HCT116 (cell line): ENCODE data around the gene VDAC1. TPM values are rescaled to one million over a fixed set of nuclear protein-coding genes. Genes with fewer than 3 reads are reported as not detected.

ENCODE experiments used
- ATAC-seq: fragments of 200-7000 bp; cut with Tn5 transposase; 2 replicates; pipeline ENCODE4 v1.9.1; 2020; ENCODE audit warnings: mild to moderate bottlenecking, moderate library complexity
- BruUV-seq: library from RNA; stranded (reverse); fragments of 400-500 nt; replicated peaks from 2 replicates; lab custom pipeline; 2021; lab: Mats Ljungman, UMichigan
- CTCF ChIA-PET: fragments of 300-600 bp; sonication (Branson Sonifier 250); formaldehyde crosslinking; loops from one replicate; lab custom pipeline; 2021; ENCODE audit warnings: antibody characterized with exemption; lab: Charles Lee
- POLR2A ChIA-PET: fragments of 300-600, 350-600 bp; sonication (Branson Sonifier 250); formaldehyde crosslinking; loops from one replicate; lab custom pipeline; 2021; ENCODE audit warnings: antibody characterized with exemption; lab: Charles Lee
- RAD21 ChIA-PET, 2 experiments: fragments of 300-600 bp; sonication (Branson Sonifier 250); formaldehyde crosslinking; loops; one replicate each; lab custom pipeline; 2023; ENCODE audit warnings: low total read pairs in 2 of 2; ENCODE audit not compliant: uncharacterized antibody in 2 of 2, unreplicated experiment in 2 of 2, low non-redundant PET in 1 of 2; lab: Charles Lee
- DNase-seq: peaks from one replicate; pipeline ENCODE4 v3.0.0-alpha.2; 2010; ENCODE audit warnings: low read depth, low spot score
- H2AFZ ChIP-seq: fragments of 200-600 bp; shearing (Covaris generic), sonication (generic); 2 replicates; pipeline ENCODE4 v1.6.1; 2017; ENCODE audit warnings: low read depth, mixed run types, mixed read lengths, antibody characterized with exemption, low read length; ENCODE audit not compliant: poor library complexity, severe bottlenecking
- H3K27ac ChIP-seq: 2 replicates; pipeline ENCODE4 v1.5.1; 2012; ENCODE audit warnings: low read depth, low read length
- H3K27me3 ChIP-seq: fragments of 200-600 bp; sonication (generic); 2 replicates; pipeline ENCODE4 v1.6.1; 2016; ENCODE audit warnings: mixed run types, low read length, mixed read lengths; ENCODE audit not compliant: insufficient read depth
- H3K36me3 ChIP-seq, 2 experiments: fragments of 200-500 bp in 1 of 2; fragments of 200-600 bp in 1 of 2; sonication (Bioruptor generic) in 1 of 2; sonication (generic) in 1 of 2; 2 replicates each; pipeline versions ENCODE4 v1.5.1 to v1.6.1; 2014 to 2016; ENCODE audit warnings: low read length in 2 of 2, inconsistent platforms in 1 of 2, mixed read lengths in 1 of 2, mixed run types in 1 of 2; ENCODE audit not compliant: insufficient read depth in 2 of 2, control insufficient read depth in 1 of 2
- H3K4me1 ChIP-seq, 2 experiments: fragments of 200-600 bp in 1 of 2; sonication (generic) in 1 of 2; 2 replicates each; pipeline versions ENCODE4 v1.5.1 to v1.6.1; 2012 to 2017; ENCODE audit warnings: low read length in 2 of 2, inconsistent platforms in 1 of 2, mild to moderate bottlenecking in 1 of 2, mixed read lengths in 1 of 2, mixed run types in 1 of 2, moderate library complexity in 1 of 2; ENCODE audit not compliant: insufficient read depth in 2 of 2, control insufficient read depth in 1 of 2
- H3K4me2 ChIP-seq: fragments of 200-600 bp; sonication (generic); 2 replicates; pipeline ENCODE4 v1.6.1; 2017; ENCODE audit warnings: mixed run types, low read length, mixed read lengths
- H3K4me3 ChIP-seq, 2 experiments: fragments of 200-600 bp in 1 of 2; sonication (generic) in 1 of 2; replicated peaks in 1 of 2; 2 replicates each; pipeline ENCODE4 v1.5.1; 2011 to 2016; ENCODE audit warnings: low read length in 2 of 2, control low read depth in 1 of 2, low read depth in 1 of 2, mild to moderate bottlenecking in 1 of 2, mixed read lengths in 1 of 2, mixed run types in 1 of 2
- H3K79me2 ChIP-seq: fragments of 200-600 bp; sonication (generic); 2 replicates; pipeline ENCODE4 v1.6.1; 2017; ENCODE audit warnings: mild to moderate bottlenecking, mixed run types, low read length, moderate library complexity, mixed read lengths; ENCODE audit not compliant: insufficient read depth
- H3K9ac ChIP-seq: fragments of 200-600 bp; sonication (generic); 2 replicates; pipeline ENCODE4 v1.6.1; 2016; ENCODE audit warnings: low read length, mixed read lengths
- H3K9me2 ChIP-seq: fragments of 200-600 bp; sonication (generic), shearing (Covaris generic); 2 replicates; pipeline ENCODE4 v1.6.1; 2017; ENCODE audit warnings: mixed run types, mild to moderate bottlenecking, moderate library complexity; ENCODE audit not compliant: insufficient read depth
- H3K9me3 ChIP-seq, 2 experiments: fragments of 200-500 bp in 1 of 2; fragments of 200-600 bp in 1 of 2; sonication (Bioruptor generic) in 1 of 2; sonication (generic) in 1 of 2; 2 replicates each; pipeline ENCODE4 v1.6.1; 2014 to 2017; ENCODE audit warnings: low read length in 2 of 2, mixed read lengths in 2 of 2, inconsistent platforms in 1 of 2, low read depth in 1 of 2, mild to moderate bottlenecking in 1 of 2, mixed run types in 1 of 2, moderate library complexity in 1 of 2; ENCODE audit not compliant: control insufficient read depth in 1 of 2, insufficient read depth in 1 of 2
- H4K20me1 ChIP-seq: fragments of 200-600 bp; sonication (generic), shearing (Covaris generic); 2 replicates; pipeline ENCODE4 v1.6.1; 2017; ENCODE audit warnings: mixed run types, mild to moderate bottlenecking, moderate library complexity; ENCODE audit not compliant: insufficient read depth
- ATF3 ChIP-seq: IDR thresholded peaks from 2 replicates; pipeline ENCODE4 v1.6.1; 2012
- CEBPB ChIP-seq: IDR thresholded peaks from 2 replicates; pipeline ENCODE4 v1.6.1; 2012; ENCODE audit warnings: low read depth
- ELF1 ChIP-seq: IDR thresholded peaks from 2 replicates; pipeline ENCODE4 v1.6.1; 2012; ENCODE audit warnings: low read depth, borderline replicate concordance
- EZH2phosphoT487 ChIP-seq: fragments of 200-600 bp; IDR thresholded peaks from 2 replicates; pipeline ENCODE4 v1.6.1; 2018; ENCODE audit warnings: antibody characterized with exemption, borderline replicate concordance
- REST ChIP-seq: IDR thresholded peaks from 2 replicates; pipeline ENCODE4 v1.6.1; 2012; ENCODE audit warnings: low read depth
- SRF ChIP-seq: IDR thresholded peaks from 2 replicates; pipeline ENCODE4 v1.6.1; 2012; ENCODE audit warnings: low read depth
- intact Hi-C: fragments of 100-400 bp; cut with micrococcal nuclease; formaldehyde crosslinking; loops from 2 replicates; pipeline ENCODE4 v1.10.0; 2022
- total RNA-seq: library from RNA; stranded (reverse); gene quantifications from one replicate; pipeline ENCODE4 v1.2.1, GENCODE V29; 2021; ENCODE audit not compliant: unreplicated experiment
- TF ChIP-seq, protein P1 (sequence below), 3 experiments: fragments of 200-600 bp in 1 of 3; sonication (generic) in 1 of 3; IDR thresholded peaks in 2 of 3; conservative IDR thresholded peaks in 1 of 3; 2 replicates each; pipeline ENCODE4 v1.5.1; 2012 to 2017; ENCODE audit warnings: low read depth in 2 of 3, low read length in 2 of 3, antibody characterized with exemption in 1 of 3, borderline replicate concordance in 1 of 3, control low read depth in 1 of 3, mild to moderate bottlenecking in 1 of 3, mixed read lengths in 1 of 3, mixed run types in 1 of 3, moderate library complexity in 1 of 3; ENCODE audit not compliant: insufficient read depth in 1 of 3
- TF ChIP-seq, protein P2 (sequence below): IDR thresholded peaks from 2 replicates; pipeline ENCODE4 v1.6.1; 2011; ENCODE audit warnings: mild to moderate bottlenecking, low read length, moderate library complexity; ENCODE audit not compliant: insufficient replicate concordance; ENCODE audit errors: extremely low read depth

VDAC1 gene
- total RNA-seq, 1 experiment from 2014 or later = 269 TPM

DNA sequence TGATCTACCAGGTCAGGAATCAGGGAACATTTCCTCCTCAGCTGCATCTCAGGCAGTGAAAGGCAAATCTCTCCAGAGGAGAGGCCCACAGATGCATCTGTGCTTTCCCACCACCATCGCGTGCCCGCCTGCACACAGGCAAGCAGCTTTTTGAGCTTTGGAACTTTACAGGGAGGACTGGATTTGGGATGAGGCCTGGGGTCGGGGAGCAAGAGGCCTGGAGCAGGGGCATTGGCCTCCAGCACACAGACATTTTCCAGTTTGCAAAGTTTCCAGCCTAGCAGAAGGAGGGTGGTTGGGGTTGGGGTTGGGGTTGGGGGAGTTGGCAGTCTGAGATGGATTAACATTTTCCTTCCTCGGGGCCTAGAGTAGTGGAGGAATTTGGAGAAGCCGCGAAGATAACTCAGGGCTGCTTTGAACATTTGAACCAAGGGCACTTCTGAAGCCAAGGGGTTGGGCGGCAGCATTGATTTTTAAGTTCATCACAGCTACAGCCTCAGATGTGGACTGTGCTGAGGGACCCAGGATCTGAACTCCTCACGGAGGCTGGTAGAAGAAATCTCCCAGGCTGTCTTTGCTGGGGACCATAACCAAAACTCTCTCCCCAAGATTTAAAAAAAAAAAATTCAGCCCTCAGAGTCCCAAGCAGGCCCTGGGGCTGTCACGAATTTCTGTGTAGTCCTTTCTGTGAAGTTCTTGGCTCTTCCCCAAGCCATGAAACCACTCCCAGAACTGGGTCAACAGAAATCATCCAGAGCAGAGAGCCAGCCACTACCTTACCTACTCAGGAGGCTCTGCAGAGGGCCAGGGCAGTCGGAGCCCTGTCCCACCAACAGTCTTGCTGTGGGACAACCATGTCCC lies 61.9 kb downstream of the VDAC1 start:
- Histone ChIP-seq H3K4me3 (no peak overlapping the region), H3K9ac (no peak overlapping the region), H2AFZ (no peak overlapping the region), H3K36me3 (no peaks in the 10 kb centered on the region), H3K9me2 (no peaks in the 10 kb centered on the region), H3K4me1 (no peaks in the 10 kb centered on the region), H3K27me3 (no peaks in the 10 kb centered on the region), H3K27ac (no peak overlapping the region), H3K79me2 (no peaks in the 10 kb centered on the region), H3K9me3 (no peaks in the 10 kb centered on the region), H4K20me1 (no peaks in the 10 kb centered on the region), H3K4me2 (no peak overlapping the region)
- DNase-seq (no peak), ATAC-seq (no peak)
- no TSS peak for BruUV-seq
- no peak for TF ChIP-seq EZH2phosphoT487
- CTCF ChIA-PET = no interaction called here
- intact Hi-C loops = loop anchor here (5.0 kb wide), 1 partner anchor 521 kb away; no protein-coding TSS in a partner anchor
- POLR2A ChIA-PET = no interaction called here
- RAD21 ChIA-PET = no interaction called here

DNA sequence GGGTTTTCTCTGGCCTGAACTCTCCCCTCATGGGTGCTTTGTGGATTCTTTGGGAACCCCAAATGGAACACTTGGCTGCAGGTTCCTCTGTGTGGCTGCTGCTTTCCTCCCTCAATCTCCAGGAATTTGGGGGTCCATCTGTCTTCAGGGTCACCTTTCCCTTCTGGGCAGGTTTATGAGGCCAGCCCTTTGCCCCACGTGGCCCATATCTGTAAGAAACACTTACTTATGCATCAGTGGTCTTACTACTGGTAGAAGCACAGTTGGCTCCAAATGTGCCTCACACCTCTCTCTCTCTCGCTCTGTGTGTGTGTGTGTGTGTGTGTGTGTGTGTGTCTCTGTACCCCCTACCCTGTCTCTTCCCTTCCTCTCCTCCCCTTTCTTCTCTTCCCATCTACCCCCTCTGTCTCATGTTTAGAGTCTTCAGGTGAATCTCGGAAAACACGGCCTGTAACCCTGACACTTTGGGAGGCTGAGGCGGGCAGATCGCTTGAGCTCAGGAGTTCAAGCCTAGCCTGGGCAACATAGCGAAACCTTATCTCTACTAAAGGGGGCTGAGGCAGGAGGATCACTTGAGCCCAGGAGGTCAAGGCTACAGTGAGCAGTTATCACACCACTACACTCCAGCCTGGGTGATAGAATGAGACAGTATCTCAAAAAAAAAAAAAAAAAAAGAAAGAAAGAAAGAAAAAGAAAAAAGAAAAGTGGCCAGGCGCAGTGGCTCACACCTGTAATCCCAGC lies 63.1 kb downstream of the VDAC1 start:
- RAD21 ChIA-PET = no interaction called here
- no TSS peak for BruUV-seq
- TF ChIP-seq, protein P1, sequence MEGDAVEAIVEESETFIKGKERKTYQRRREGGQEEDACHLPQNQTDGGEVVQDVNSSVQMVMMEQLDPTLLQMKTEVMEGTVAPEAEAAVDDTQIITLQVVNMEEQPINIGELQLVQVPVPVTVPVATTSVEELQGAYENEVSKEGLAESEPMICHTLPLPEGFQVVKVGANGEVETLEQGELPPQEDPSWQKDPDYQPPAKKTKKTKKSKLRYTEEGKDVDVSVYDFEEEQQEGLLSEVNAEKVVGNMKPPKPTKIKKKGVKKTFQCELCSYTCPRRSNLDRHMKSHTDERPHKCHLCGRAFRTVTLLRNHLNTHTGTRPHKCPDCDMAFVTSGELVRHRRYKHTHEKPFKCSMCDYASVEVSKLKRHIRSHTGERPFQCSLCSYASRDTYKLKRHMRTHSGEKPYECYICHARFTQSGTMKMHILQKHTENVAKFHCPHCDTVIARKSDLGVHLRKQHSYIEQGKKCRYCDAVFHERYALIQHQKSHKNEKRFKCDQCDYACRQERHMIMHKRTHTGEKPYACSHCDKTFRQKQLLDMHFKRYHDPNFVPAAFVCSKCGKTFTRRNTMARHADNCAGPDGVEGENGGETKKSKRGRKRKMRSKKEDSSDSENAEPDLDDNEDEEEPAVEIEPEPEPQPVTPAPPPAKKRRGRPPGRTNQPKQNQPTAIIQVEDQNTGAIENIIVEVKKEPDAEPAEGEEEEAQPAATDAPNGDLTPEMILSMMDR (IDR thresholded peaks at IDR 0.05 in 2 of 3, conservative IDR thresholded peaks at IDR 0.05 in 1 of 3; ENCODE audit: borderline replicate concordance in 1 of 3, insufficient read depth in 1 of 3, low read depth in 2 of 3, low read length in 2 of 3) = no peak
- no peak for TF ChIP-seq ELF1
- TF ChIP-seq, protein P2, sequence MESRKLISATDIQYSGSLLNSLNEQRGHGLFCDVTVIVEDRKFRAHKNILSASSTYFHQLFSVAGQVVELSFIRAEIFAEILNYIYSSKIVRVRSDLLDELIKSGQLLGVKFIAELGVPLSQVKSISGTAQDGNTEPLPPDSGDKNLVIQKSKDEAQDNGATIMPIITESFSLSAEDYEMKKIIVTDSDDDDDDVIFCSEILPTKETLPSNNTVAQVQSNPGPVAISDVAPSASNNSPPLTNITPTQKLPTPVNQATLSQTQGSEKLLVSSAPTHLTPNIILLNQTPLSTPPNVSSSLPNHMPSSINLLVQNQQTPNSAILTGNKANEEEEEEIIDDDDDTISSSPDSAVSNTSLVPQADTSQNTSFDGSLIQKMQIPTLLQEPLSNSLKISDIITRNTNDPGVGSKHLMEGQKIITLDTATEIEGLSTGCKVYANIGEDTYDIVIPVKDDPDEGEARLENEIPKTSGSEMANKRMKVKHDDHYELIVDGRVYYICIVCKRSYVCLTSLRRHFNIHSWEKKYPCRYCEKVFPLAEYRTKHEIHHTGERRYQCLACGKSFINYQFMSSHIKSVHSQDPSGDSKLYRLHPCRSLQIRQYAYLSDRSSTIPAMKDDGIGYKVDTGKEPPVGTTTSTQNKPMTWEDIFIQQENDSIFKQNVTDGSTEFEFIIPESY = no peak
- TF ChIP-seq REST = no peak
- TF ChIP-seq SRF = no peak
- TF ChIP-seq ATF3 = no peak
- TF ChIP-seq CEBPB = no peak

More for the DNA sequence above, 63.1 kb downstream of the VDAC1 start:
- Histone ChIP-seq H3K9me2 (no peaks in the 10 kb centered on the region), H3K4me3 (no peak overlapping the region), H4K20me1 (no peaks in the 10 kb centered on the region), H3K36me3 (no peaks in the 10 kb centered on the region), H3K4me1 (no peaks in the 10 kb centered on the region), H2AFZ (no peak overlapping the region), H3K79me2 (no peaks in the 10 kb centered on the region), H3K27me3 (no peaks in the 10 kb centered on the region), H3K4me2 (no peak overlapping the region), H3K9me3 (no peaks in the 10 kb centered on the region), H3K9ac (no peak overlapping the region), H3K27ac (no peak overlapping the region)
- ATAC-seq = no peak
- POLR2A ChIA-PET = no interaction called here
- CTCF ChIA-PET = no interaction called here
- intact Hi-C loops = loop anchor here (5.0 kb wide), 1 partner anchor 519 kb away; no protein-coding TSS in a partner anchor
- no peak for DNase-seq
